ENCODE results near the gene RENBP. TPM values are rescaled to one million over a fixed set of nuclear protein-coding genes. Genes with fewer than 3 reads are reported as not detected.

Gene RENBP
- total RNA-seq, 1 experiment from 2014 or later: 0.75 TPM

GRCh38 chrX:153931748-153932147 is 12.7 kb downstream of the RENBP start:
- TF ChIP-seq CTCF (IDR thresholded peaks at IDR 0.05; ENCODE audit: insufficient read depth in 1 of 2, low read depth in 1 of 2, low read length in 1 of 2, severe bottlenecking in 1 of 2, unreplicated experiment in 1 of 2): no peak
- intact Hi-C loops (cut with micrococcal nuclease; ENCODE audit: unreplicated experiment): no loop called here
- ChIA-PET POLR2A (no interaction called here), CTCF (no interaction called here)
- no peak for DNase-seq
- peaks cover 4% of the 10 kb centered on the region; the same call in 1 of the 2 replicates for H3K4me1 ChIP-seq
- Mint-ChIP-seq H3K4me3 (ENCODE audit: unreplicated experiment) (no peak overlapping the region), H3K9me3 (ENCODE audit: unreplicated experiment) (no peaks in the 10 kb centered on the region), H3K36me3 (ENCODE audit: insufficient read depth, unreplicated experiment) (peaks cover 36% of the 10 kb centered on the region), H3K4me1 (ENCODE audit: low read depth, unreplicated experiment) (no peaks in the 10 kb centered on the region), H3K27me3 (ENCODE audit: insufficient read depth, unreplicated experiment) (no peaks in the 10 kb centered on the region), H3K27ac (ENCODE audit: unreplicated experiment) (peak overlapping the region; percentile 30)
- no peak overlapping the region for H3K4me3 ChIP-seq (ENCODE audit: low read depth, low read length)
- no peaks in the 10 kb centered on the region for H3K9me3 ChIP-seq
- no peaks in the 10 kb centered on the region for H3K27me3 ChIP-seq (replicated peaks; ENCODE audit: control insufficient read depth, insufficient read depth, low read length)
- no TSS peak for BruUV-seq (replicated peaks)
- no peaks in the 10 kb centered on the region for H3K36me3 ChIP-seq (ENCODE audit: control insufficient read depth, insufficient read depth, low read length)

GRCh38 chrX:153931151-153931550 is 13.3 kb downstream of the RENBP start:
- Mint-ChIP-seq H3K4me1 (ENCODE audit: low read depth, unreplicated experiment) (no peaks in the 10 kb centered on the region), H3K9me3 (ENCODE audit: unreplicated experiment) (no peaks in the 10 kb centered on the region), H3K27ac (ENCODE audit: unreplicated experiment) (peak overlapping the region; percentile 30), H3K4me3 (ENCODE audit: unreplicated experiment) (no peak overlapping the region), H3K36me3 (ENCODE audit: insufficient read depth, unreplicated experiment) (peaks cover 36% of the 10 kb centered on the region), H3K27me3 (ENCODE audit: insufficient read depth, unreplicated experiment) (no peaks in the 10 kb centered on the region)
- no TSS peak for BruUV-seq (replicated peaks)
- Histone ChIP-seq H3K36me3 (ENCODE audit: control insufficient read depth, insufficient read depth, low read length) (no peaks in the 10 kb centered on the region), H3K4me1 (peaks cover 8% of the 10 kb centered on the region; the same call in 1 of the 2 replicates), H3K4me3 (ENCODE audit: low read depth, low read length) (no peak overlapping the region), H3K9me3 (no peaks in the 10 kb centered on the region), H3K27me3 (replicated peaks; ENCODE audit: control insufficient read depth, insufficient read depth, low read length) (no peaks in the 10 kb centered on the region)
- no peak for DNase-seq
- CTCF ChIA-PET: interaction anchor here (1.0 kb wide), 1 partner anchor 16 kb away, joined by 3 read pairs; no protein-coding TSS in a partner anchor
- TF ChIP-seq CTCF (IDR thresholded peaks at IDR 0.05; ENCODE audit: insufficient read depth in 1 of 2, low read depth in 1 of 2, low read length in 1 of 2, severe bottlenecking in 1 of 2, unreplicated experiment in 1 of 2): no peak
- intact Hi-C loops (cut with micrococcal nuclease; ENCODE audit: unreplicated experiment): no loop called here
- POLR2A ChIA-PET: no interaction called here

- Mint-ChIP-seq H3K36me3 (ENCODE audit: insufficient read depth, unreplicated experiment) (peaks cover 36% of the 10 kb centered on the region), H3K27me3 (ENCODE audit: insufficient read depth, unreplicated experiment) (no peaks in the 10 kb centered on the region), H3K4me1 (ENCODE audit: low read depth, unreplicated experiment) (no peaks in the 10 kb centered on the region), H3K27ac (ENCODE audit: unreplicated experiment) (no peak overlapping the region), H3K4me3 (ENCODE audit: unreplicated experiment) (no peak overlapping the region), H3K9me3 (ENCODE audit: unreplicated experiment) (no peaks in the 10 kb centered on the region)
- CTCF ChIA-PET: interaction anchor here (1.0 kb wide), 1 partner anchor 17 kb away, joined by 3 read pairs; no protein-coding TSS in a partner anchor
- POLR2A ChIA-PET: no interaction called here
- H3K4me3 ChIP-seq (ENCODE audit: low read depth, low read length): no peak overlapping the region
- BruUV-seq (replicated peaks): no TSS peak
- DNase-seq: no peak
- H3K4me1 ChIP-seq: peaks cover 8% of the 10 kb centered on the region; the same call in 1 of the 2 replicates
- intact Hi-C loops (cut with micrococcal nuclease; ENCODE audit: unreplicated experiment): no loop called here
- H3K27me3 ChIP-seq (replicated peaks; ENCODE audit: control insufficient read depth, insufficient read depth, low read length): no peaks in the 10 kb centered on the region
- no peaks in the 10 kb centered on the region for H3K36me3 ChIP-seq (ENCODE audit: control insufficient read depth, insufficient read depth, low read length)
- no peaks in the 10 kb centered on the region for H3K9me3 ChIP-seq
- TF ChIP-seq CTCF (IDR thresholded peaks at IDR 0.05; ENCODE audit: insufficient read depth in 1 of 2, low read depth in 1 of 2, low read length in 1 of 2, severe bottlenecking in 1 of 2, unreplicated experiment in 1 of 2): no peak
Measured at GRCh38 chrX:153930011-153930910, 14.2 kb downstream of the RENBP start.

Measured in Caco-2 (cell line).